CD4-positive, alpha-beta T cell treated with Interferon alpha-2 for 1 hour (primary cell): ENCODE measurements around the gene OR52B6.
A peak's percentile ranks its signal among the peaks of the same experiment; 100 is the strongest.
"Not testable (repeated sequence)": the region's sequence is repeated elsewhere in the genome, so short reads cannot be mapped to it uniquely, and the experiment has no call there.

Experiments
- DNase-seq, 2 donors: peaks; one replicate each; pipeline ENCODE4 v3.0.0-alpha.2; 2020 to 2022

Gene OR52B6

GRCh38 chr11:5580577-5580976 is at the start of gene OR52B6:
Gene OR52B6 (plus strand): TSS chr11:5580877. CDS start chr11:5580877, 0 bp downstream.
- no peak for DNase-seq

- DNase-seq, result no peak
These were observed 49.4 kb upstream of the OR52B6 start for GRCh38 chr11:5531053-5531831.

- no peak for DNase-seq
These were observed 46.6 kb upstream of the OR52B6 start for GRCh38 chr11:5534046-5534445.

- DNase-seq, result no peak
These were observed 44.2 kb upstream of the OR52B6 start for GRCh38 chr11:5536482-5536881.

- DNase-seq, result no peak
These were observed 39.2 kb upstream of the OR52B6 start for GRCh38 chr11:5541427-5541826.

- no peak for DNase-seq
These were observed 34.2 kb upstream of the OR52B6 start for GRCh38 chr11:5546457-5546856.

- DNase-seq, result no peak
These were observed 32.7 kb upstream of the OR52B6 start for GRCh38 chr11:5547982-5548381.

GRCh38 chr11:5548440-5548839 is 32.2 kb upstream of the OR52B6 start, which contains the start of gene OR52H1:
Gene OR52H1 (minus strand): TSS chr11:5548540. CDS start chr11:5545505, 3,035 bp downstream.
- no peak for DNase-seq

- DNase-seq, result no peak
These were observed 30.1 kb upstream of the OR52B6 start for GRCh38 chr11:5550440-5551095.

GRCh38 chr11:5553343-5553742 is 27.3 kb upstream of the OR52B6 start:
- DNase-seq, result no peak

- DNase-seq, result no peak
These were observed 24.0 kb upstream of the OR52B6 start for GRCh38 chr11:5556596-5557188.

GRCh38 chr11:5557751-5558150 is 22.9 kb upstream of the OR52B6 start:
- no peak for DNase-seq

GRCh38 chr11:5564259-5565019 is 16.2 kb upstream of the OR52B6 start:
- DNase-seq, result no peak

GRCh38 chr11:5574654-5575053 is 6.0 kb upstream of the OR52B6 start:
- no peak for DNase-seq

GRCh38 chr11:5575152-5575551 is 5.5 kb upstream of the OR52B6 start:
- DNase-seq, result no peak

GRCh38 chr11:5577101-5577500 is 3.6 kb upstream of the OR52B6 start:
- DNase-seq, result no peak

GRCh38 chr11:5581014-5581413 is 337 bp downstream of the OR52B6 start:
- DNase-seq, result no peak

GRCh38 chr11:5584458-5584857 is 3.8 kb downstream of the OR52B6 start:
- DNase-seq, result not testable (repeated sequence)

GRCh38 chr11:5589906-5590305 is 9.2 kb downstream of the OR52B6 start:
- DNase-seq, result not testable (repeated sequence)

- DNase-seq, result no peak
These were observed 10.9 kb downstream of the OR52B6 start for GRCh38 chr11:5591613-5592012.

- DNase-seq, result no peak
These were observed 11.9 kb downstream of the OR52B6 start for GRCh38 chr11:5592615-5593014.

- no peak for DNase-seq
These were observed 12.5 kb downstream of the OR52B6 start for GRCh38 chr11:5593146-5593545.

GRCh38 chr11:5596607-5597201 is 16.0 kb downstream of the OR52B6 start, which contains the start of gene TRIM6:
Gene TRIM6 (plus strand): TSS chr11:5596637. CDS start chr11:5596898, 261 bp downstream.
- peak in 1 of 2 donors; percentile 16 for DNase-seq
